OCI-LY7 (cell line): ENCODE data around the gene CMTM4.

Experiments used
- EZH2phosphoT487 ChIP-seq: fragments of 200-600 bp; sonication (generic); IDR thresholded peaks from 2 replicates; pipeline ENCODE4 v1.6.1; 2018; ENCODE audit warnings: low read depth, borderline replicate concordance, mild to moderate bottlenecking, mixed run types, antibody characterized with exemption, low read length, moderate library complexity, mixed read lengths
- TF ChIP-seq, protein P1 (sequence below): fragments of 200-600 bp; sonication (generic); conservative IDR thresholded peaks from 2 replicates; pipeline ENCODE4 v1.5.1; 2014; ENCODE audit warnings: mild to moderate bottlenecking, antibody characterized with exemption, low read length, moderate library complexity, mixed read lengths

DNA sequence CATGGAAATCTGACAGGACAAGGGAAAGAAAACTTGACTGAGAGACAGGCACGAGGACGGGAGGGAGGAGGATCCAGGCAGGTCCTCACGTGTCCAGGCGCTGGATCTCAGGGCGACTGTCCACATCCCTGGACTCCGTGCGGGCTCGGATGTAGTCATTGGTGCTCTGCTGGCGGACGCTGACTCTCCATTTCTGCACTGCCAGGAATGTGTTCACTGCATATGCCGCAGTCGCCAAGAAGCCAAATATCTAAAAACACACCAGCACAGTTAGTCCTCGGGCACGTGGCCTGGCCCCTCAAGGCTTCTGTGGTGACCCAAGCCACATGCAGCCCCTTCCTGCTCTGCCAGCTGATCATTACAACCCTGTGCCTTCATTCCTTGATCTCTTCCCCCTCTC lies 74.6 kb downstream of the CMTM4 start:
- TF ChIP-seq, protein P1, sequence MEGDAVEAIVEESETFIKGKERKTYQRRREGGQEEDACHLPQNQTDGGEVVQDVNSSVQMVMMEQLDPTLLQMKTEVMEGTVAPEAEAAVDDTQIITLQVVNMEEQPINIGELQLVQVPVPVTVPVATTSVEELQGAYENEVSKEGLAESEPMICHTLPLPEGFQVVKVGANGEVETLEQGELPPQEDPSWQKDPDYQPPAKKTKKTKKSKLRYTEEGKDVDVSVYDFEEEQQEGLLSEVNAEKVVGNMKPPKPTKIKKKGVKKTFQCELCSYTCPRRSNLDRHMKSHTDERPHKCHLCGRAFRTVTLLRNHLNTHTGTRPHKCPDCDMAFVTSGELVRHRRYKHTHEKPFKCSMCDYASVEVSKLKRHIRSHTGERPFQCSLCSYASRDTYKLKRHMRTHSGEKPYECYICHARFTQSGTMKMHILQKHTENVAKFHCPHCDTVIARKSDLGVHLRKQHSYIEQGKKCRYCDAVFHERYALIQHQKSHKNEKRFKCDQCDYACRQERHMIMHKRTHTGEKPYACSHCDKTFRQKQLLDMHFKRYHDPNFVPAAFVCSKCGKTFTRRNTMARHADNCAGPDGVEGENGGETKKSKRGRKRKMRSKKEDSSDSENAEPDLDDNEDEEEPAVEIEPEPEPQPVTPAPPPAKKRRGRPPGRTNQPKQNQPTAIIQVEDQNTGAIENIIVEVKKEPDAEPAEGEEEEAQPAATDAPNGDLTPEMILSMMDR: no peak
- TF ChIP-seq EZH2phosphoT487: no peak
